Measurements from ENCODE around the gene RARRES2.
A peak's percentile ranks its signal among the peaks of the same experiment; 100 is the strongest.

RARRES2 gene

GRCh38 chr7:150361807-150362621 is 20.6 kb upstream of the RARRES2 start:
- no peak for DNase-seq (ENCODE audit: low spot score)

- DNase-seq (ENCODE audit: low spot score), result no peak
Measured at GRCh38 chr7:150361402-150361801, 20.0 kb upstream of the RARRES2 start.

- no peak for DNase-seq (ENCODE audit: low spot score)
Measured at GRCh38 chr7:150360363-150361058, 19.1 kb upstream of the RARRES2 start.

- no peak for DNase-seq (ENCODE audit: low spot score)
Measured at GRCh38 chr7:150359622-150360362, 18.4 kb upstream of the RARRES2 start.

DNA sequence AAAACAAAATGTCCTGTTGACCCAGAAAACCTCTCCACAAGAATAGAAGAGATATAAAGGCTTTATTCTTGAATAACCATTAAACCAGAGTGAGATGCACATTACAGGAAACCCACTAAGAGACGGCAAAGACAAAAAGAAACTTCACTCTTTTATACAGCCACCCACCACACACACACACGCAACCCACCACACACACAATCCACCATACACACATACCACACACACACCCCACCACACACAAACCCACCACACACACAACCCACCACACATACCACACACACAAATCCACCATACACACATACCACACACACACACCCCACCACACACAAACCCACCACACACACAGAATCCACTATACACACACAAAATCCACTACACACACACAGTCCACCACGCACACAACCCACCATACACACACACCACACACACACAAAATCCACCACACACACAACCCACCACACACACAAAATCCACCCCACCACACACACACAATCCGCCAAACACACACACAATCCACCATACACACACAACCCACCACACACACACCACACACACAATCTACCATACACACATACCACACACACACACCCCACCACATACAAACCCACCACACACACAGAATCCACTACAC is 17.7 kb upstream of the RARRES2 start:
- DNase-seq (ENCODE audit: low spot score), result no peak

DNA sequence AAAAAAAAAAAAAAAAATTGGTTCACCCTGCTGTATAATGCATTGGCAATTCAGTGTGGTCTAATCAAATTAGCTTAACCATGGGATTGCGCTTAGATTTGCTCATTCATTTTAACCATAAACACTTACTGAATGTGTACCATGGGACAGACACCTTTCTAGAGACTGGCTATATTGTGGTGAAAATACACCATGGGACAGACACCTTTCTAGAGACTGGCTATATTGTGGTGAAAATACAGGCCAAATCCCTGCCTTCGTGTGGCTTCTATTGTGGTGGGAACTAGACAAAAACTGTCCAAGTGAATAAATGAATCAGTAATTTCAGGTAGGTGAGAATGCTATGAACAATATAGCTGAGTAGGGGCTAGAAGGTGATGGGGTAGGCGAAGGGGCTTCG is 17.0 kb upstream of the RARRES2 start:
- DNase-seq (ENCODE audit: low spot score), result no peak

- no peak for DNase-seq (ENCODE audit: low spot score)
Measured at GRCh38 chr7:150357771-150358427, 16.5 kb upstream of the RARRES2 start.

DNA sequence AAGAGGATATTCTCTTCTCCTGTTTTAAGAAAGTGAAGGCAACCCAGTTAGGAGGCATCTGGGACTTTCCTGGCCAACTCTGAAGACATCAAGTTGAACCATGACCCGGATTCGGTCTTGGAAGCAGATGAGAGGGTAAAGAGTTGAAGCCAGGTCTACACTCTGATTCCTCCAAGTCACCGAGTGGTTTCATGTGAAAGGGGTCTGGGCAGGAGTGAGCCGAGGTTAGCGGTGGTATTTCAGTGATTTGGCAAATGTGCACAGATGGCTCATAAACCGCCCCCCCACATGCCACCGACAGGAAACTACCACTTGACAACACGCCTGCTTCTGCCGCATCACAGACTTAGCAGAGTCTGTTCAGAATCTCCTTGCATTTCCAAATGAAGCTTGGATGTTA is 15.8 kb upstream of the RARRES2 start:
- peak; percentile 2 for DNase-seq (ENCODE audit: low spot score)

- DNase-seq (ENCODE audit: low spot score), result peak; percentile 37
Measured at GRCh38 chr7:150356265-150356897, 15.0 kb upstream of the RARRES2 start.

DNA sequence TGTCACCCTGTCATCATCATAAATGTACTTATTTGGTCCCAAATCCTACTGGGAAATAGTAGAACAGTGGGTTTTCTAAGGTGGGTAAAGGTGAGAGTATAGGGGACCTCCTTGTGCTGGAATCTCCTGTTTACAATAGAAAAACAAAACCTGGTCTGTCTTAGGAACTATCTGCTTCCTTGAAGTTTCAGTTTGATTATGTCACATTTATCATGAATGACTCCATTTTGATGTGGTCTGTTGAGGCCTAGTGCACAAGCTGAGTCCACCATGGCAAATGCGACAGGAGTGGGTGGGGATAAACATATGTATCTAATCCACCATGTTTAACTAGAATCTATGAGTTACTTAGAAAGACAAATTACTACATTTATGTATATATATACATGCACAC is 14.2 kb upstream of the RARRES2 start:
- no peak for DNase-seq (ENCODE audit: low spot score)

DNA sequence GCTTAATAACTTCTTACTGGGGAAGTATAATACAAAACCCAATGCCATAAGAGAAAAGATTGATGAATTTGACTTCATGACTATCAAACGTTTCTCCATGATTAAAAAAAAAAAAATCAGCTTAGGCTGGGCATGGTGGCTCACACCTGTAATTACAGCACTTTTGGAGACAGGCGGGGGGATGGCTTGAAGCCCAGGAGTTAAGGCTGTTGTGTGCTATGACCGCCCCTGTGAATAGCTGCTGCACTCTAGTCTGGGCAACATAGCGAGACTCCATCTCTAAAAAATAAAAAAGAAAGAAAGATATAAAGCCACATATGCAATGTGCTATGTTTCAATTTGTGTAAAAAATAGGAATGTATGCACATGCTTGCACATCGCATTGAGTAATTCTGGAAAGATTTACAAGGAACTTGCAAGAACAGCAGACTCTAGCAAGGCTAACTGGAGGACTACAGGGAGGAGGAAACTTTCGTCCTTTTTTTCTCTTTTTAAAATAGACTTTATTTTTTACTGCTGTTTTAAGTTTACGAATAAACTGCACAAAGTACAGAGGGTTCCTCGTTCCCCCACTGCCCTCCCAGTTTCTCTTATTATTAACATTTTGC is 10.3 kb upstream of the RARRES2 start:
- DNase-seq (ENCODE audit: low spot score), result no peak

DNA sequence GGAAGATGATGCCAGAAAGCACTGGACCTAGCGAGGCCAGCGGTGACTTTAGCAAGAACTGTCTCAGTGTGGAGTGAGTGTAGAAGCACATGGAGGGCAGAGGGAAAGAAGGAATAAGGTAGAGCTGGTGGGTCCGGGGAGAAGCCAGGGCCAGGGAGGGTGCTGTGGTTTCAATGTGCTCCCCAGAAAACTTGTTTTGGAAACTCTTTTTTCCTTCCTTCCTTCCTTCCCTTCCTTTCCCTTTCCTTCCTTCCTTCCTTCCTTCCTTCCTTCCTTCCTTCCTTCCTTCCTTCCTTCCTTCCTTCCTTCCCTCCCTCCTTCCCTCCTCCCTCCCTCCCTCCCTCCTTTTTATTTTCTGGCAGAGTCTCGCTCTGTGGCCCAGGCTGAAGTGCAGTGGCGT is 5.5 kb upstream of the RARRES2 start:
- DNase-seq (ENCODE audit: low spot score), result no peak

DNA sequence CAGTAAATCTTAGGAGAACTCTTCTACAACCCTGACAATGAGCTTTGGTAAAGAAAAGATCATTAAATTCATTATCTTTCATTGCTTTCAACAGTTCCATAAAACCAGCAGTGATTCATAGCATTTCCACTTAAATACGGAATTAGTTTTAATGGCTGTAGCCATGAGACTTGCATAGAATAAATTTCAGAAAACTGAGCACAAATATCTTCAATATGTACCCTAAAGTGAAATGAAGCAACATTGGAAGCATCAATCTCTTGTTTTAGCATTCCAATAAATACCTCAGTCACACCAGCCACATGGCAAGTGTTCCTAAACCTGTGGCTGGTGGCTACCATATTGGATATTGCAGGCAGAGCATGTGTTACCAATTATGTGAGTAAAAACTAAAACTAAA is 3.6 kb upstream of the RARRES2 start:
- DNase-seq (ENCODE audit: low spot score), result no peak

DNA sequence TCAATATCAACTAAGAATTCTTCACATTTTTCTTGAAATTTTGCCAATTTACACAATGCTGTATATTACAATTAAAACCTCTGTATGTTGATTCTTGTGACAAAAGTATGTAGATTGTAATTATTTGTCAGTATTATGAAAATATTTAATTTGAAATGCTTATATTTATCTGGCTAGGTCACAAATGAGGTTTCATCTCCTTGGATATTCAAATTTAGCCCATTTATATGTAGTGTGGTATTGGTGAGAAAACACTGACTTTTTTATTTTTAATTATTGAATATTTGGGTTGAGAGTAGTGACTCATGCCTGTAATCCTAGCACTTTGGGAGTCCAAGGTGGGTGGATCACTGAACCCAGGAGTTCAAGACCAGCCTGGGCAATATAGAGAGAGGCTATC is 2.9 kb upstream of the RARRES2 start:
- DNase-seq (ENCODE audit: low spot score), result no peak

- no peak for DNase-seq (ENCODE audit: low spot score)
Measured at GRCh38 chr7:150343225-150343624, 1.8 kb upstream of the RARRES2 start.

- DNase-seq (ENCODE audit: low spot score), result no peak
Measured at GRCh38 chr7:150342121-150342408, 636 bp upstream of the RARRES2 start.

DNA sequence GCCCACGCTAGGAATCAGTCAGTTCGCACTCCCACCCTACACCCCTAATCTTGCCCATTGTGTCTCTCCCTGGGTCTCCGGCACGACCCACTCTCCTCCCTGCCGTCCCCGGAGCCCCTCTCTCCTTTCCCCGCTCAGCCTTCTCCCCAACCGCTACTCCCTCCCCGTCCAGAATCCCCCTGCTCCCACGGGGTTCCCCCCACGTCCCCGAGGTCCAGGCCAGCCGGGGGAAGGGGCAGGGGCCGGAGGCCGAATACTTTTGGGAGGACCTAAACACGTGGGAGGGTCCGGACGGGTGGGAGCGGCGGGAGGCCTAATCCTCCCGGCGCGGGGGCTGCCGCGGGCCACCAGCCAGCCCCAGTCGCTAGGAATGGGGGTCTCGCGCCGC is 560 bp downstream of the RARRES2 start:
- no peak for DNase-seq (ENCODE audit: low spot score)

GRCh38 chr7:150340024-150340749 is 1.2 kb downstream of the RARRES2 start:
- no peak for DNase-seq (ENCODE audit: low spot score)

GRCh38 chr7:150339409-150339809 is 2.0 kb downstream of the RARRES2 start:
- DNase-seq (ENCODE audit: low spot score), result no peak

DNA sequence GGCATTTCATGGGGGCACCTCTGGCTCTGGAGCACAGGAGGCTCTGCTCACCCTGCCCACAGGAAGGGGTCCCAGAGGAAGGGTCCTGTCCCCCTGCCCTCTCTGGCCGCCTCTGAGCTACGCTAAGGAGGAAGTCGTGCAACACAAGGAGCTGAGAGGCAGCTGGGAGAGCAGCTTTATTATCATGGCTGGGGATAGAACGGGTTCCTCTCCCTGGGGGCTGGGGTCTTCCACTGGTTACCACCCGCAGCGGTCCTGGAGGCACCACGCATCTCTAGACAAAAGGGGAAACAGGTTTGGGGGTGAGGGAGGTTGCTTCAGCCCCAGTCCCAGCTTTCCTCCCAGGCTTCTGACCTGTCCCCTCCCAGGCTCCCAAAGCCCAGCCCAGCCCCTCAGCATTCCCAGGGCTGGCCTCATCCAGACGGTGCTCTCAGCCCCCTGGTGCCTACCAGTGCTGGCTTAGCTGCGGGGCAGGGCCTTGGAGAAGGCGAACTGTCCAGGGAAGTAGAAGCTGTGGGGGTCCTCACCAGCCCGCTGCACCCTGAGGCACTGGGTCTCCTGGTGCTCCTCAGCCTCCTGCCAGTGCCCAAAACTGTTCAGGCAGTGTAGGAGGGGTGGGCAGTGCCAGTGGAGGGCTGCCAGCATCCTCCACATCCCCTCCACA is 3.1 kb downstream of the RARRES2 start:
- no peak for DNase-seq (ENCODE audit: low spot score)

Data from Ammon's horn (tissue), 1 donor.